Gastrocnemius medialis (tissue), 4 donors: ENCODE measurements around the gene PRR7. TPM values are rescaled to one million over a fixed set of nuclear protein-coding genes. Genes with fewer than 3 reads are reported as not detected.

ENCODE experiments used
- ATAC-seq, 2 donors: fragments of 150-250 bp; one replicate each; pipeline ENCODE4 v1.9.1; 2016
- DNase-seq, 2 donors: peaks; one replicate each; pipeline ENCODE4 v3.0.0-alpha.2; 2019
- H3K27ac ChIP-seq, 4 donors: fragments of 200-600 bp; sonication (generic); 1 replicate in 1 of 4; 2 replicates in 3 of 4; pipeline ENCODE4 v1.5.1; 2016 to 2018; ENCODE audit warnings: mild to moderate bottlenecking in 2 of 4, moderate library complexity in 1 of 4
- H3K27me3 ChIP-seq, 3 donors: fragments of 200-600 bp; sonication (generic) in 2 of 3; 1 replicate in 1 of 3; 2 replicates in 2 of 3; pipeline versions ENCODE4 v1.5.1 to v1.6.0; 2016 to 2019; ENCODE audit warnings: mild to moderate bottlenecking in 1 of 3, moderate library complexity in 1 of 3
- H3K36me3 ChIP-seq, 2 donors: fragments of 200-600 bp; sonication (generic) in 1 of 2; one replicate each; pipeline ENCODE4 v1.5.1; 2017 to 2018
- H3K4me1 ChIP-seq, 2 donors: fragments of 200-600 bp; sonication (generic) in 1 of 2; one replicate each; pipeline ENCODE4 v1.5.1; 2016 to 2017; ENCODE audit warnings: mild to moderate bottlenecking in 2 of 2
- H3K4me3 ChIP-seq, 4 donors: fragments of 200-600 bp; sonication (generic) in 3 of 4; 1 replicate in 1 of 4; 2 replicates in 3 of 4; pipeline ENCODE4 v1.5.1; 2016 to 2019; ENCODE audit warnings: mild to moderate bottlenecking in 2 of 4
- H3K9me3 ChIP-seq, 3 donors: fragments of 200-600 bp; sonication (generic) in 2 of 3; 1 replicate in 1 of 3; 2 replicates in 2 of 3; pipeline ENCODE4 v1.5.1; 2016 to 2019
- CTCF ChIP-seq, 5 experiments: fragments of 450-650 bp in 3 of 5; fragments of 200-600 bp in 2 of 5; sonication (generic) in 2 of 5; IDR thresholded peaks in 4 of 5; conservative IDR thresholded peaks in 1 of 5; 1 replicate in 4 of 5; 2 replicates in 1 of 5; pipeline ENCODE4 v1.5.1; 2016 to 2019; ENCODE audit warnings: antibody characterized with exemption in 5 of 5, mild to moderate bottlenecking in 3 of 5, moderate library complexity in 3 of 5
- POLR2A ChIP-seq, 2 donors: fragments of 450-650 bp; IDR thresholded peaks; one replicate each; pipeline ENCODE4 v1.6.1; 2017; ENCODE audit warnings: antibody characterized with exemption in 2 of 2, mild to moderate bottlenecking in 2 of 2, moderate library complexity in 2 of 2
- in situ Hi-C, 4 donors: fragments of 200-750 bp; cut with MboI; loops; one replicate each; pipeline versions ENCODE4 v1.15.0 to v1.8.0; 2017; ENCODE audit warnings: low sequenced_read_pairs in 4 of 4
- intact Hi-C: fragments of 100-400 bp; cut with DNase I; formaldehyde crosslinking; loops from one replicate; pipeline ENCODE4 v1.15.1; 2023; ENCODE audit warnings: low total_unique reads
- total RNA-seq, 4 donors: library from RNA; depleted of rRNA; stranded (reverse); fragments of >200 nt; gene quantifications; one replicate each; pipeline versions ENCODE4 v1.1.0 to v1.2.3, GENCODE V29; 2016

Gene PRR7
- total RNA-seq, 4 donors from 2014 or later = 0.63 to 2.0 (median 1.4) TPM; not detected in 1

DNA sequence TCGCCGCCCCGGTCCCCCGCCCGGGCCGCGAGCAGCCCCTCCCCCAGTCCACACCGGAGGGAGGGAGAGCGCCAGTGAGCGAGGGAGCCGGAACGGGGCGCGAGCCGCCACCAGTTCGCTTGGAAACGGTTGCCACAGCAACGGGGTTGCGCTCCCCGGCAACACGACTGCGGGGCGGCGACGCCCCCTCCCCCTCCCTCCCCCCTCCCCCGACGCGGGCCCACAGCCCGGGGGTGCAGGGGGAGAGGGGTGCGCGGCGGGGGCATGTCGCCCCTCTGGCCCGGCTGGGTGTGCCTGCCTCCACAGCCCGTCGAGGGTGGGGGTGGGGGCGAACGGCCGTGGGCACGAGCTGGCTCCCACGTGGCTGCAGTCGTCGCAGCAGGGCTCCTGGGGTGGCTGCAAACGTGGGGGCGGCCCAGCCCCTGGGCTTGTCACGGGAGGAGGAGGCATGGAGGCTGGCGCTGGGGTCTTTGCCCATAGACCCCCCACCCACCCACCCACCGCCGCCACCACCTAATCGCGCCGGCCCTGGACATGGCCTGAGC, 524 bp downstream of the PRR7 start:
- Histone ChIP-seq H3K4me1 (peaks cover 12 to 19% of the 10 kb centered on the region in 2 donors), H3K4me3 (peak overlapping the region; percentile 47 to 68 (median 54)), H3K27me3 (peaks cover 7 to 33% (median 21%) of the 10 kb centered on the region in 3 donors), H3K36me3 (no peaks in the 10 kb centered on the region), H3K9me3 (no peaks in the 10 kb centered on the region), H3K27ac (no peak overlapping the region)
- intact Hi-C loops = loop anchor here (2.0 kb wide), 1 partner anchor 20 kb away; the partner anchor contains the start of gene GRK6
- in situ Hi-C loops = loop anchor here in 1 of 4 donors (10.0 kb wide), 1 partner anchor 52 kb away; no protein-coding TSS in a partner anchor
- DNase-seq (no peak), ATAC-seq (peak in 1 of 2 donors; percentile 28)
- TF ChIP-seq CTCF (IDR thresholded peaks at IDR 0.05 in 4 of 5, conservative IDR thresholded peaks at IDR 0.05 in 1 of 5) = no peak
- no peak for TF ChIP-seq POLR2A (IDR thresholded peaks at IDR 0.05)

- ATAC-seq (peak in 1 of 2 donors; percentile 40), DNase-seq (no peak)
- in situ Hi-C loops (loop anchor here in 1 of 4 donors (10.0 kb wide), 1 partner anchor 53 kb away; no protein-coding TSS in a partner anchor), intact Hi-C loops (loop anchor here (2.0 kb wide), 1 partner anchor 21 kb away; the partner anchor contains the start of gene GRK6)
- peak overlapping the region in 1 of 4 donors; percentile 47 for H3K4me3 ChIP-seq
- peaks cover 7 to 33% (median 21%) of the 10 kb centered on the region in 3 donors for H3K27me3 ChIP-seq
- H3K36me3 ChIP-seq = no peaks in the 10 kb centered on the region
- no peak for TF ChIP-seq CTCF (IDR thresholded peaks at IDR 0.05 in 4 of 5, conservative IDR thresholded peaks at IDR 0.05 in 1 of 5)
- TF ChIP-seq POLR2A (IDR thresholded peaks at IDR 0.05) = no peak
- H3K9me3 ChIP-seq = no peaks in the 10 kb centered on the region
- H3K27ac ChIP-seq = no peak overlapping the region
- H3K4me1 ChIP-seq = peaks cover 12 to 19% of the 10 kb centered on the region in 2 donors
Observed at GRCh38 chr5:177447611-177448243, 1.1 kb downstream of the PRR7 start.

- Histone ChIP-seq H3K27me3 (peaks cover 12 to 33% (median 22%) of the 10 kb centered on the region in 3 donors), H3K4me3 (no peak overlapping the region), H3K36me3 (no peaks in the 10 kb centered on the region), H3K4me1 (peaks cover 12 to 19% of the 10 kb centered on the region in 2 donors), H3K27ac (no peak overlapping the region), H3K9me3 (no peaks in the 10 kb centered on the region)
- intact Hi-C loops (no loop called here), in situ Hi-C loops (loop anchor here in 1 of 4 donors (10.0 kb wide), 1 partner anchor 54 kb away; no protein-coding TSS in a partner anchor)
- no peak for DNase-seq
- ATAC-seq = no peak
- TF ChIP-seq CTCF (IDR thresholded peaks at IDR 0.05 in 4 of 5, conservative IDR thresholded peaks at IDR 0.05 in 1 of 5) (no peak), POLR2A (IDR thresholded peaks at IDR 0.05) (no peak)
Observed at GRCh38 chr5:177448244-177448950, 1.8 kb downstream of the PRR7 start.

GRCh38 chr5:177449140-177450061, 2.8 kb downstream of the PRR7 start:
- DNase-seq (no peak), ATAC-seq (no peak)
- TF ChIP-seq CTCF (IDR thresholded peaks at IDR 0.05 in 4 of 5, conservative IDR thresholded peaks at IDR 0.05 in 1 of 5) (no peak), POLR2A (IDR thresholded peaks at IDR 0.05) (no peak)
- H3K36me3 ChIP-seq = no peaks in the 10 kb centered on the region
- no peak overlapping the region for H3K4me3 ChIP-seq
- H3K27me3 ChIP-seq = peaks cover 12 to 33% (median 23%) of the 10 kb centered on the region in 3 donors
- in situ Hi-C loops = loop anchor here in 2 of 4 donors (10.0 kb wide), 2 partner anchors 45 to 55 kb away; partner anchors contain the start of genes F12 (in 1 of the 2) and PFN3 (in 1 of the 2)
- H3K4me1 ChIP-seq = peaks cover 17 to 25% of the 10 kb centered on the region in 2 donors
- H3K27ac ChIP-seq = no peak overlapping the region
- no peaks in the 10 kb centered on the region for H3K9me3 ChIP-seq
- intact Hi-C loops = loop anchor here (10.0 kb wide), 1 partner anchor 335 kb away; no protein-coding TSS in a partner anchor
